GM18505 (cell line): Measurements from ENCODE around the gene NAA38.

Experiments
- ATAC-seq: cut with Tn5 transposase; IDR thresholded peaks from one replicate; pipeline ENCODE4 v1.9.1; 2021; ENCODE audit not compliant: unreplicated experiment
- POLR2A ChIP-seq: IDR thresholded peaks from 4 replicates; pipeline ENCODE4 v1.6.1; 2011; ENCODE audit warnings: borderline replicate concordance; ENCODE audit not compliant: insufficient read depth, insufficient read length; ENCODE audit errors: extremely low read depth

Gene NAA38

DNA sequence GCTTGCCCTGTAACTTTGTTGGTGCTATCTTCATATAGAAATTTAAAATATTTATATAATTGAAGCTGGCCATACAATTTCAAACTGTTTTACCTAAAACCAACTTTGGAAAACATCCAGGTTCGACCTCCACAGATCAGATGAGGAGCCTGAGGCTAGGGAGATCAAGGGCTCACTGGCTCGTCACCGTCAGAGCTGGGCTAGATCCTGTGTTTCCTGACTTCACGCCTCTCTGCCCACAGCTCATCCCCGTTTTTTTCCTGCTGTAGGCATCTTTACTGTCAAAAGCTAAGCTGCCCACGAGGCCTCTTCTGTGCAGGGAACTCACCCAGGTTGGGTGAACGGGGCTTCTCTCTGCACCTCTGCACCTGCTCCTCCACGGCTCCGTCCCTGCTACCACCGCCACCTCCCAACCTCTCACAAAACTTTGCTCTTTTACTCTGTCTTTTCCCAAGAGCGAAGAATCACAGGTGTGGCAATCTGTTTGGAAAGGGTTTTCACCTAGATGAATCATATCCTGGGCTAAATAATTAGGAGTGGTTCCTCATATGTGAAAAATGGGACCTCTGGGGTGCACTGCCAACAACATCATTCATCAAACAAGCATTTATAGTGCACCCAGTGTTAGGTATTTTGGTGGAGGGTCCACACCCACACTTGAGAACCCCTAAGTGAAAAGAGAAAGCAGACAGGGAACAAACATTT is 48.1 kb downstream of the NAA38 start:
- TF ChIP-seq POLR2A, result no peak
- no peak for ATAC-seq

- ATAC-seq, result no peak
- TF ChIP-seq POLR2A, result no peak
Observed at GRCh38 chr17:7807206-7807605, 50.2 kb downstream of the NAA38 start.
